Skeletal muscle cell (primary cell): ENCODE results near the gene WSCD2.
"Not testable (repeated sequence)": the region's sequence is repeated elsewhere in the genome, so short reads cannot be mapped to it uniquely, and the experiment has no call there.

ENCODE experiments used
- DNase-seq: peaks from one replicate; pipeline ENCODE4 v3.0.0-alpha.2; 2010; ENCODE audit warnings: low read depth
- H3K4me3 ChIP-seq: 2 replicates; pipeline ENCODE4 v1.5.1; 2011; ENCODE audit warnings: low read depth, mild to moderate bottlenecking, control low read depth, low read length, moderate library complexity

Gene WSCD2

DNA sequence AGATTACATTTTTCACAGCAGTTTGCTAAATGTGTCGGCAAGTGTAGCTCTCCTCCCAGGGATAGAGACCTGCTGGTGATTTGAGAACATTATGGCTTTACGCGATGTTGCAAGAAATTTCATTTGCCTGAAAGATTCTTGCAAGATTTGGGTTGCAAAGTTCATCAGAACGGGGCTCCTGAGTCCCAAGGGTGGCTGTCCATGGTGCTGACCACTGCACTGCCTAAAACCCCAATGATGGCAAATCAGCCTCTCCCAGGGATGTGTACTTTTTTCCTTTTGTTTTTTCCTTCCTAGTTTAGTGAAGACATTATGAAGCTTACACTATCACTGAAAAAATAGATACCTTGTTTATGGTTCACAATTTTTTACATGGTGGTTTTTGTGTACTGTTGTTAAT lies 85.4 kb downstream of the WSCD2 start:
- H3K4me3 ChIP-seq = no peak overlapping the region

DNA sequence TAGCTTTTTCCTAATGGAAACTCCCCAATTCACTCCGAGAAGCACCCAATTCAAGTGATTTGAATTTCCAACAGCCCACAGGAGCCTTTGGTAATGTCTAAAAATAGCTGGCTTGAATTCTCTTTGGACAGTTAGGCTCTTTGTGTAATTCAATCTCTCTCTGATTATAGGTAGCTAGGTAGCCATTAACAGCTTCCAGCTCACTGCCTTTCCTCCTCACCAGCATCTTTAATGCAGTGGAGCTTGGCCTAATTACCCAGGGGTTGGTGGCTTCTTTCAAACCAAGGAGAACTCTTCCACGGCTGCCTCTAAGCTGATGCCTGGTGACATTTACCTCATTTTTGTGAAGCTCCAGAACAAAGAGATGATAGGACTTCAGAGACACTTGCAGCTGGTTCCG lies 86.4 kb downstream of the WSCD2 start:
- DNase-seq = no peak
- no peak overlapping the region for H3K4me3 ChIP-seq

More for the DNA sequence above, 85.4 kb downstream of the WSCD2 start:
- no peak for DNase-seq

DNA sequence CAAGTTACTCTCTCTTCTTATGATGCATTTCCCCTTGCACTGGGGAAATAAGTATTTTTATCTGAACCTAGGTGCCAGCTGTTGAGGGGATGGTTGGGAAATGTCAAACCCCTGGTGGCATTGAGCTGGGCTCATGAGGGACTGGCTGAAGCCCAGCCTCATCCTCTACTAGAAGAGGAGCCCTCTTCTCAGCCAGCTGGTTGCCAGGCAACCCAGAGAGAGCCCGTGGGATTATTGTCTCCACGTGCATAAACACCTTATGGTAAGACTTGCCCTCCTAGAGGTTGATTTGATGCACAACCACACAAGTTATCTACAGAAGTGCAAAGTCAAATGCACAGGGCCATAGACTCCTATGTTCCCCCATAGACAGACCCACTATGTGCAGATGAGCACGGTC lies 89.8 kb downstream of the WSCD2 start:
- no peak for DNase-seq
- no peak overlapping the region for H3K4me3 ChIP-seq

DNA sequence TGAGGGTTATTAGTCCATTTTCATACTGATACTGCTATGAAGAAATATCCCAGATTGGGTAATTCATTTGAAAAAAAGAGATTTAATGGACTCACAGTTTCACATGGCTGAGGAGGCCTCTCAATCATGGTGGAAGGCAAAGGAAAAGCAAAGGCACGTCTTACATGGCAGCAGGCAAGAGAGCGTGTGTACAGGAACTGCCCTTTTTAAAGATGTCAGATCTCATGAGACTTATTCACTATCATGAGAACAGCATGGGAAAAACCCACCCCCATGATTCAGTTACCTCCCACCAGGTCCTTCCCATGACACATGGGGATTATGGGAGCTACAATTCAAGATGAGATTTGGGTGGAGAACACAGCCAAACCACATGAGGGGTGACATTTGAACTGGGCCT lies 96.0 kb downstream of the WSCD2 start:
- not testable (repeated sequence) for DNase-seq, H3K4me3 ChIP-seq

DNA sequence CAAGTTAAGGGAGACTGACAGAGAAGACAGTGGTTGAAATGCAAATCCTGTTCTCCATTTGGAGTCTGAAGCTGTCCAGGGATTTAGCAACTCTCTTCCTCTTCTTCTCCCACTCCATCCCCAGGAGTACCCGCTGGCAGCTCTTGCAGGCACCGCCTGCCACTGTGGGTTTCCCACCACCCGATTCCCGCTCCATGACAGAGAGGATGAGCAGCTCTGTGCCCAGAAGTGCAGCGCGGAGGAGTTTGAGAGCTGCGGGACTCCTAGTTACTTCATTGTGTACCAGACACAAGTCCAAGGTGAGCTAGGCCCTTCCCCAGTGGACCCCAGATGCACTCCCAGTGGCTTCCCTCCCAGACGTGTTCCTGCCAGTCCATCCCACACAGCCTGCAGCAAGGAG lies 97.8 kb downstream of the WSCD2 start:
- no peak for DNase-seq
- H3K4me3 ChIP-seq = no peak overlapping the region

DNA sequence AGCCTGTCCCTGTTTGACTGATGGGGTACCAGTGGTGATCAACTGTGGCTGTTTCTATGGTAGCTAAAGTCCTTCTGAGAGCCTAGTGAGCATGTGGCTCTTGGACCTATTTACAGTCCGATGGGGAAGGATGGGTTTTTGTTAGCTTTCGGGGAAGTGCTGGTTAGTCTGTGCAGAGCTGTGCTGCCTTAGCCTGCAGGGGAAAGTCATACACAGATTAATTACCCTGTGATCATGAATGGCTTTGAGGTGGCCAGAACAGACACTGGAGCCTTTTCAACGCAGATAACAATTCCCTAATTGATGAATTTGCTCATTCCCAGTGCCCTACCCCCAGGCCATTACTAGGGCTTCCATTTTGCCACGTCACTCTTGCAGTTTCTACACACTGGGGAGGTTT lies 99.7 kb downstream of the WSCD2 start:
- no peak overlapping the region for H3K4me3 ChIP-seq
- DNase-seq = no peak

DNA sequence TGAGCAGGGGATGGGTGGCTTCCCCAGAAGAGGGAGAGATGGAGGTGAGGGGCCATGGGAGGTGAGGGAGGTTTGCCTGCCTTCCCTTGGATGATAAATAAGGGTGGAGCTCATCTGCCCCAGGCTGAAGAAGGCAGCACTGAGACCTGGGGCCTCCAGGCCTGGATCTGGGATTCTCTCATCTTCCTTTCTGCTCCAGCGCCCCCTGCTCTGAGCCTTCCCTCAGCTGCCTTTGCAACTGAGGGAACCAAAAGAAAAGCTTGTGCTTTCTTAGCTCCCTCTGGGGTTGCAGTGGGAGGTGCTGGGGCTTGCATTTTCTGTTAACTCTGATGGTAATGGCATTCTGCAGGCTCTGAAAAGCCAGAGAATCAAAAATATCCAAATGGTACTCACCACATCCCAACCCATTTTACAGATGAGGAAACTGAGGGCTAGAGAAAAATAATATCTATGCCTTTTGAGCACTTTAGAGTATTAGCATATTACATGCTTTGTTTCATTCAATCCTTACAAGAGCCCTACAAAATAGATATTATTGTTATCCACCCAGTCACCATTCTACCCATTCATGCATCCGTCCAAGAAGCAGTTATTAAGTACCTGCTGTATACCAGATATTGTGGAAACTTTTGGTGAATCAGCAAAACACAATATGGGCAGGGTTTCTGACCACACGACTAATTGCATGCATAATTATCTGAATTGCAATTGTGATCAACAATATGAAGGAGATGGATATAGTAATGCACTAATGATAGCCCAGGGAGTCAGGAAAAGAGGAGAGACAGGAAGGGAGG lies 102.2 kb downstream of the WSCD2 start:
- DNase-seq = no peak
- H3K4me3 ChIP-seq = no peak overlapping the region

DNA sequence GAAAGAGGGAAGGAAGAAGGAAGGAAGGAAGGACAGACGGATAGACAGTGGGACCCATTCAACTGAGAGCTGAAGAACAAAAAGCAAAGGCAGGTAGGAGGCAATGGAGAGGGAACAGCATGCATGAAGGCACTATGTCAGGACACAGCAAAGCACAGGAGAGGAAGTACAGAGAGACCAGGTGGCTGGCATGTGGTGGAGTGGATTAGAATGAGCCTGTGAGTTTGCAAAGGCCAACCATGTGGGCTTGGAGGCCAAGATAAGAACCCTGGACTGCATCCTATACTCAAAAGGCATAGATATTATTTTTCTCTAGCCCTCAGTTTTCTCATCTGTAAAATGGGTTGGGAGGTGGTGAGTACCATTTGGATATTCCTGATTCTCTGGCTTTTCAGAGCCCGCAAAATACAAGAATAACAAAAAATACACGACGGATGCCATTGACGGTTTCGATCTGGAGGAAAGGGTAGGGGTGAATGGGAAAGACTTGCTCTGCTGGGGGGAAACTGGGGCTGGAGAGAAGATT lies 102.9 kb downstream of the WSCD2 start:
- no peak for DNase-seq
- no peak overlapping the region for H3K4me3 ChIP-seq

DNA sequence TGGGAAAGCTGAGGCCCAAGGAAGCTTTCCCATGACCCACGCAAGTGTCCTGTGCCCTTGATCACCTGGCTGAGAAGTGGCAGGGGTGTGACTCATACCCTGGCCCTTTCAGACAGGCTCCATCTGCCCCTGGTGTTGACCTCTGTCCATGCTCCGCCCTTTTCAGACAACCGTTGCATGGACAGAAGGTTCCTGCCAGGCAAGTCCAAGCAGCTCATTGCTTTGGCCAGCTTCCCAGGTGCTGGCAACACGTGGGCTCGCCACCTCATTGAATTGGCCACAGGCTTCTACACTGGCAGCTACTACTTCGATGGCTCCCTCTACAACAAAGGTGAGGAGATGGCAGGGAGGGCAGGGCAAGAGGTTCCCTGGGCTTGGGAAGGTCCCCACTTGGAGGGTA lies 103.5 kb downstream of the WSCD2 start:
- DNase-seq = no peak

DNA sequence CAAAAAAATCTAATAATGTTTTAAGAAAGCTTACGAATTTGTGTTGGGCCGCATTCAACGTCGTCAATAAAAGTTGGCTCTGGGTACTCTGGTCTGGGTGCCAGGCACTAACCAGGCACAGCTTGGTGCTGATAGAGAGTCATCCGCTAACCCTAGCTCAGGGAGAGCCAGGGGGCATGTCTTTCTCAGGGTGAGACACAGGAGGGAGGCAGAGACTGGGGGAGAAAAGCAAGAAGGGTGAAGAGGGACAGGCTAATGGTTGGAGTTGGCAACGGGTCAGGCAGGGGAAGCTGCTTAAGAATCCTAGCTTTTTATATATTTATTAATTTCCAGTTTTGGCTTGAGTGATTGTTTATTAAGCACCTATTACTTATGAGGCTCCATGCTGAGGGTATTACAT lies 105.1 kb downstream of the WSCD2 start:
- H3K4me3 ChIP-seq = no peak overlapping the region
- no peak for DNase-seq

More for the DNA sequence above, 103.5 kb downstream of the WSCD2 start:
- H3K4me3 ChIP-seq = no peak overlapping the region

DNA sequence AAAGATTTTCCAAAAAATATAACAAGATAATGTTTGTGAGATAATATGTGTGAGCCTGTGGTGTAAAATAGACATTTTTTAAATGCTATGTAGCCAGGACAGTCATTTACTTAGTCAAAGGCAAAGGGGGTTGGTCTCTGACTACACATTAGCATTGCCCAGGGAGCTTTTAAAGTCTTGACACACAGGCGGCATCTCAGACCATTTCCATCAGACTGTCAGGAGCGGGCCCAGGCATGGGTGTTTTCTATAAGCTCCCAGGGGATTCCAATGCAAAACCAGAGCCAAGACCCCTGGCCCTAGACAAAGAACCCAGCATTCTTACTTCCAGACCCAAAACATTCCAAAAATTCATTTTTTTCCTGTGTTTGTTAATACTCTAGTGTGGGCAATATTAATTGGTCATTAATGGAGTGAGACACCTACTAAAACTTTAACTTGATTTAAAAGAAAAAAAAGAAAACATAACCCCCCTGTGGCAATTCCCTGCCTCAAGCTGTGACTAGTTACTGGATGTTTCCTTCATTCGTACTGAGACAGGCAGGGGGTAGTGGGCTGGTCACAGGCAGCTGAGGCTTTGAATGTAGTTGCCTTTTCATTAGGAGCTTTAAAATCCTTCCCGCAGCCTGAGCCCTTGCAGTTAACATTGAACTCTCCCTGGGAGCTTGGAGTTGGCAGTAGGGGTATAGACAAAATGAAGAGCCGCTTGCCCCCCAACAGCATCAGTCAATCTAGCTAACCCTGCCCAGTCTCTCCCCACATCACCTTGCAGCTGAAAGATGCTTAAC lies 106.3 kb downstream of the WSCD2 start:
- DNase-seq = no peak
- no peak overlapping the region for H3K4me3 ChIP-seq

DNA sequence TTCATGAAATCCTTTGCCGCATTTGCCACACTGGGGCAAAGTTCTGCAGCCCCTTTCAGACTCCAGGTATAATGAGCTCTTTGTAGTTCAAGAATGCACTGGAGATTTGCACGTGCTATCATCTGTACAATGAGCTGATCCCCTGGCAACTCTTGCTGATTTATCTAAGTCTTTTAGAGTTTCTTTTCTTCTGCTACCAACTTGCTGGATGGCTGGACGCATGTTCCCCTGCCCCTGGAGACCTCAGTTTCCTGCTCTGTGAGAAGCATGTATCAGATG lies 106.8 kb downstream of the WSCD2 start:
- no peak for DNase-seq
- H3K4me3 ChIP-seq = no peak overlapping the region

DNA sequence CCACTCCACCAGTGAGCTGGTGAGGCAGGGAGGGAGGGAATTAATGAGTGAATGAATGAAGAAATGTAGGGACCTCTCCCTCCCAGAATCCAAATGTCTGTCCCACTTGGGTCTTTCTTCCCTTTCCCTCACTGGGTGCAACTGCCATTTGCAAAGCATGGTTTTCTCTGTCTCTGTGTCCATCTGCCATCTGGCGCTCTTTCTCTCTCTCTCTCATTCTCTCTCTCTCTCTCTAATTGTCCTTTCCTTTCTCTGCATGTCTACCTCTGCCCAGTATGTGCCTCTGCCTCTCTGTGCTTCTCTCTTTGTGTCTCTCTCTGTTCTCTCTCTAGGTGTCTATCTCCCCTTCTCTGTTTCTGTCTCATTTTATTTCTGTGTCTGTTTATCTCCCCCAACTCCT lies 107.3 kb downstream of the WSCD2 start:
- no peak for DNase-seq

DNA sequence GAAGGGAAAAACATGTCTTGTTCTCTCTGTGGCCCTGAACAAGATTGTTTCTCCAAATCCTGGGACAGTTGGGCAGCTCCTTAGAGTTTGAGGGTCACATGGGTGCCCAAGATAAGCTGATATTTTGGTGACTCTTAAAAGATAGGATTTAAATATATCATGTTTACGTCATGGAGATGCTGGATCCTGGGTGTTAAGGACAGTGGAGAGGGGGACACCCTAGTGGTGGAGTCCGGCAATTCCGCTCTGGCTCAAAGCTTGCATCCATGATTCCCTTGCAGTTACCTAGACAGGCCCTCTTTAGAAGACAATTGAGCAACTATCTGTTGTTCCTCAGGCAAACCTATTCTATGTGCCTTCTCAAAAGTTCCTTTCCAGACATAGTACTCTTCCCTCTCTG lies 108.2 kb downstream of the WSCD2 start:
- no peak for DNase-seq
- no peak overlapping the region for H3K4me3 ChIP-seq

More for the DNA sequence above, 107.3 kb downstream of the WSCD2 start:
- H3K4me3 ChIP-seq = no peak overlapping the region

DNA sequence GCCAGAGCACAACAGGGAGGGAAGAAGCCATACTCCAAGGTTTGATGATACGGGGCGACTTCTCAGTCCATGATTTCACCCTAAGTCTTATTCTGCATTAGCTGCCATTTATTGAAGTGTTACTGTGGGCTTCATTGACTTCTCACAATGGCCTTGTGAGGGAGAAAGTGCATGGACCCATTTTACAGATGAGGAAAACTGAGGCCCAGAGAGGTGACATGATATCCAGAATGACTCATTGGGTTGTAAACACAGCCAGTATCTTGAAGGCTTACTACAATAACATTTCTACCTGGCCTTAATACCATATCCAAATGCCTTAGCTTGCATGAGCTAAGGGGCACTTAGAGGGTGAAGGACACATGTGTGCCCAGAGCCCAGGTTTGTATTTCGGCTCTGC lies 109.4 kb downstream of the WSCD2 start:
- no peak overlapping the region for H3K4me3 ChIP-seq
- DNase-seq = no peak

DNA sequence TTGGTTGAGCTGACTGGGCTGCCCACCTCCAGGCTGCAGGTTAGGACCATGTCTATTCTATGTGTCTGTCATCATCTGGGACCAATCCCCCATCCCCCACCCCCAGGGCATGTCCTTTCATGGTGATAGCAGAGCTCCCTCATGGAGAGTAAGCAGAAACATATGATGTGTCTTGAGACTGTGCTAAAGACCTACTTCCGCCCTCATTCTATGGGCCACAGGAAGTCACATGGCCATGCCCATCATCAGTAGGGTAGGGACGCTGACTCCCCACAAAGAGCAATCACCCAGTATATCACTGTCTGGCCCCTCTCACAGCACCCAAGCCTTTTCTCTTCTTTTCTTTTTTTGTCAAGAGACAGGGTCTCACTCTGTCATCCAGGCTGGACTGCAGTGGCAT lies 110.3 kb downstream of the WSCD2 start:
- H3K4me3 ChIP-seq = no peak overlapping the region

DNA sequence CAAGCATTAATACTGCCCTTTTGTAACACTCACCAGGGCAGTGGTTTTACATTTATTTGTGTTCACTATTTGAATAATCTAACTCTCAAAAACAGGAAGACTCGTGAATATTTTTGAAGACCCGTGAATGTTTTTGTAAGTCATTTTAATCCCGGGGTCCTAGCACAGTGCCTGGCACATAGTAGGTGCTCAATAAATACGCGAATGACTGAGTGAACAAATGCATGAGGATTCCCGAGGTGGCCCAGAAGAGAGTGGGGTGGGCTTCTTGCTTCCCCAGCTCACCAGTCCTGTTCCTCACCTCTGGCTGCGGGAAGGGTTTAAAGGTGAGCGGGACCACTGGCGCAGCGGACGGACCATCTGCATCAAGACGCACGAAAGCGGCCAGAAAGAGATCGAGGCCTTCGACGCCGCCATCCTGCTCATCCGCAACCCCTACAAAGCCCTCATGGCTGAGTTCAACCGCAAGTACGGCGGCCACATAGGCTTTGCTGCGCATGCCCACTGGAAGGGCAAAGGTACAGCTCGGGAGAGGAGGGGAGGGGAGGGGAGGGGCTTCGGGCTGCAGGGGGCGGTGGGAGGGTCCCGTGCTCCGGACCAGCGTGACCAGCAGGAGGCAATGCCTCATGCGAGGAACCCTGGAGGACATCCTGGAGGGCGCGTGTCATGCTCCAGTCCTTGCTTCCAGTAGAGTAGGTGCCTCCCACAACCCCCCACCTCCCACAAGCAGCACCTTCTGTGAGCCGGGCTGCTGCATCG lies 111.1 kb downstream of the WSCD2 start:
- no peak for DNase-seq

More for the DNA sequence above, 110.3 kb downstream of the WSCD2 start:
- no peak for DNase-seq

DNA sequence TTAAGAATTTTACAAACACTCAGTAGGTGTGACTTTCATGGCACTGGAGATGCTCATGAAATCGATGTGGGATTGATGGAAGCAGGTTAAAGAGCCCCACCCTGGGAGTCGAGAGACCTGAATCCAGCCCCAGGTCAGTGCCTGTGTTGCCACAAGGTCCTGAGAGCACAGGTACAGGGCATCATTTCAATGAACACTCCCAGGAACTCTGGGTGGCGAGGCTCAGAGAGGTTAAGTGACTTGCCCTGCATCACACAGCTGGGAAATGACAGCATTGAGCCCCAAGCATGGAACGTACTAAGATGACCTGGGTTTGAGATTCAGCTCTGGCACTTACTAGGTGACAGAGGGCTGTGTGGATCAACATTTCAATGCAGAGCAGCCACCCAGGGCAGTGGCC lies 111.8 kb downstream of the WSCD2 start:
- H3K4me3 ChIP-seq = no peak overlapping the region
- no peak for DNase-seq

More for the DNA sequence above, 111.1 kb downstream of the WSCD2 start:
- no peak overlapping the region for H3K4me3 ChIP-seq

DNA sequence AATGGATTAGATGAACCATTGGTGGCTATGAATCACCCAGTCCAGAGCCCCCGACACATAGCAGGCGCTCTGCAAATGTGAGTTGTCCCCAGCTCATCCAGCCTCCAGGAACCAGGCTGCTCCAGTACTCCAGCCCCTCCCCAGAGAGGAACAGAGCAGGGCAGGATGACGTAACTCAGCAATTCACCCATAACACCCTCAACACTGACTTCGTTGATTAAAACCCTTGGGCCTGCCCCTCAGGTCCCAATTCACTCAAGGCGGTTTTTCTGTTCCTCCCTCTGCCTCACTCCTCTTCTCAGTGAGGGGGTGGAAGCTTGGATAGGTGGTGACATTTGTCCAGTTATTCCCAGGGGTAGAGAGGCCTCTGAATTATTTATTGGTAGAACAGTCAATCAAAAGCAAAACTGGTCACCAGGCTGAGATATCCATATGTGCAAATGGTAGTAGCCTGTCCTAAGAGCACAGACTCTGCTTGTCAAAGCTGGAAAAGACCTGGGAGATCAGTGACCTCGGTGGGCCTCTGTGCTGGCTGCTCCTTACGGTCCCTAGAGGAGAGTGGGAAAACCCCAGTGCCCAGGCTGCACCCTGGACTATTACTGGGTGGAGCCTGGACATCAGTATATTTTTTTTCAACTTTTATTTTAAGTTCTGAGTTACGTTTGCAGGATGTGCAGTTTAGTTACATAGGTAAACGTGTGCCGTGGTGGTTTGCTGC lies 113.1 kb downstream of the WSCD2 start:
- DNase-seq = no peak
- no peak overlapping the region for H3K4me3 ChIP-seq

DNA sequence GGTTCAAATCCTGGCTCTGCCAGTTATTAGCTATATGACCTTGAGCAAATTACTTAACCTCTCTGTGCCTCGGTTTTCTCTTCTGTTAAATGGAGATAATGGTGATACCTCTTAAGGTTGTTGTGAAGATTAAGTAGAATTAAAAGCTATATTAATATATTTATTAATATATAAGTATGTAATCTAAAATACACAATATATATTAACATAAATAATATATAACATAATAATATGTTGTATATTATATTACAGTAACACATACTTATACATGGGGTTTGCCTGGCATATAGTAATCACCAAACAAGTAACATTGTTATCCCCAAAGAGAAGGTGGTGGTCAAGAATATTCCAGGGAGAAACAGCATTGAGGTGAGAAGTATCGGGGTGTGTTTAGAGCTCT lies 118.0 kb downstream of the WSCD2 start:
- no peak for DNase-seq
- no peak overlapping the region for H3K4me3 ChIP-seq
